HG02759 (cell line): ENCODE measurements around the gene CDH6.

Experiments
- ATAC-seq: cut with Tn5 transposase; IDR thresholded peaks from one replicate; pipeline ENCODE4 v1.9.1; 2021; ENCODE audit warnings: mild to moderate bottlenecking, moderate library complexity; ENCODE audit not compliant: unreplicated experiment

The CDH6 gene

DNA sequence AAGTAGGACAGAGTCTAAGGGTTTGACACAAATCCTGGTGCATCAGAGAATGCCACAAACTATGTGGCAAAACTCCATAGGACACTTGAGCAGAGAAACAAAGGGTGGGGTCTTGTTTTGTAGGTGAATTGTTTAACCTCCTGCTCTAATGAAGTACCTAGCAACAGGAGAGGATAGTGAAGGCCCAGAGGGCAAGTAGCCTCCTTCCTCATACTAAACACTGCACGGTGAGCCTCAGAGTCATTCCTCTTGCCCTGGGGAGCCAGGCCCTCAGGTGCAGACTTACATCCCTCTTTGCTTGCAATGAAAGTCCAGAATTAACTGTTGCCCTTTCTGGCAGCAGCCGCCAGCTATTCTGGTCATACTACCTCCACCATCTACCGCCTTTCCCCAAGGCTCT lies 172.3 kb downstream of the CDH6 start:
- no peak for ATAC-seq

GRCh38 chr5:31366941-31367340 lies 173.5 kb downstream of the CDH6 start:
- ATAC-seq = no peak

DNA sequence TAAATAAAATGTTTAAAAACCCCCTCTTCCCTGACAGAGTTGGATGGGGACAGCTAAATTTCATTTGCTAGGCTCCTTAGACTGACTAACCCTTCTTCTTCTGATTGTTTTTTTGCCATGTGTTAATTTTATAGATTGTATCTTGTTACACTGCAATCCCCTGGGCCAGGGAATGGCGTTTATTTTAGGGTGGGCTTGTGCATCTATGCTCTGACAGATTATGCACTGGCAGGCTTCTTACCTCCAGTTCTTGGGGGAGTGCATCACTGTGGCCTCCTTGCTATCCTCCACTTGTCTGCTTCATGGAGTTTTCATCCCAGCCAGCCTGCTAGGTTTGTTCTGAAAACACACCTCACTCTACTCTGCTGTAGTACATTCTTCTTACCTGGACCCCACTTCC lies 178.6 kb downstream of the CDH6 start:
- no peak for ATAC-seq

GRCh38 chr5:31375999-31376720 lies 182.7 kb downstream of the CDH6 start:
- no peak for ATAC-seq

DNA sequence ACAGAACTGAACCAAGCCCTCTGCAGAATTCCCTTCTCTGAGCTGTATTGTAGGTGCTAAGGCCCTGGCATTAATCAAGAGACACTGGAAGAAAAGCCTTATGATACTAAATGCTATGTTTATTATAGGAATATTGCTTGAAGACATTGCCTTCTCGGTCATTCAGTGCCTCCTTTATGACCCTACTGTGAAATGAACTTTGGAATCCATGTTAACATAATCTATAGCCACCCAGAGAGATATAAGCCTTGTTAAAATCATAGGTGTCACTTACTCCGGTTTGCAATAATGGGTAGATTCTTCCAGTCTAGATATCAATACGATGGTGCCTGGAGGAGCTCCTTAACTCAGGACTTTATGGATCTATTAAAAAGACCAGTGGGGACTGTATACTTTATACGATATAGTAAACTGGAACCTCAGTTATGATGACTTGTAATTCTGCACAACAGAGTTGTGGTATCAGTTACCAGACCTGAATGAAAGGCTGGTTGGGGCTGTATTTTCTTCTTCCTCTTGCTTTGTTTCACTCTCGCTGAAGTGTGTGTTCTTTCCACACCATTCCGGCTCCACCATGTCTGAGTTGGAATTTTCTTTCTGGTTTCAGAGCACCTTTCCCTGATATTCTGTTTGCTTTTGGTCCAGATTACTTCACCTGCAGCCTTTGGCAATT lies 183.9 kb downstream of the CDH6 start:
- ATAC-seq = no peak

- no peak for ATAC-seq
Measured at GRCh38 chr5:31378136-31378535, 184.7 kb downstream of the CDH6 start.
